ENCODE results near the gene TPSD1.
A peak's percentile ranks its signal among the peaks of the same experiment; 100 is the strongest.
"Not testable (repeated sequence)": the region's sequence is repeated elsewhere in the genome, so short reads cannot be mapped to it uniquely, and the experiment has no call there.

Gene TPSD1

GRCh38 chr16:1243907-1244850 is 11.7 kb upstream of the TPSD1 start:
- DNase-seq: not testable (repeated sequence)

- no peak for DNase-seq
These were observed 11.0 kb upstream of the TPSD1 start for GRCh38 chr16:1244881-1245280.

GRCh38 chr16:1245452-1246020 is 10.3 kb upstream of the TPSD1 start:
- DNase-seq: no peak

GRCh38 chr16:1247903-1248537 is 7.8 kb upstream of the TPSD1 start:
- DNase-seq: not testable (repeated sequence)

- DNase-seq: not testable (repeated sequence)
These were observed 6.7 kb upstream of the TPSD1 start for GRCh38 chr16:1249031-1249755.

GRCh38 chr16:1253701-1254364 is 2.0 kb upstream of the TPSD1 start:
- not testable (repeated sequence) for DNase-seq

- not testable (repeated sequence) for DNase-seq
These were observed 1.0 kb upstream of the TPSD1 start for GRCh38 chr16:1254821-1255220.

GRCh38 chr16:1256296-1256873 is 516 bp downstream of the TPSD1 start:
- not testable (repeated sequence) for DNase-seq

GRCh38 chr16:1256874-1257322 is 1.0 kb downstream of the TPSD1 start:
- DNase-seq: no peak

- DNase-seq: no peak
These were observed 1.8 kb downstream of the TPSD1 start for GRCh38 chr16:1257561-1258224.

- DNase-seq: no peak
These were observed 2.3 kb downstream of the TPSD1 start for GRCh38 chr16:1258225-1258600.

GRCh38 chr16:1258906-1259759 is 3.3 kb downstream of the TPSD1 start:
- no peak for DNase-seq

GRCh38 chr16:1259760-1260068 is 3.8 kb downstream of the TPSD1 start:
- DNase-seq: no peak

- no peak for DNase-seq
These were observed 4.3 kb downstream of the TPSD1 start for GRCh38 chr16:1260101-1260680.

- DNase-seq: peak; percentile 50
These were observed 5.4 kb downstream of the TPSD1 start for GRCh38 chr16:1261131-1261892.

- DNase-seq: no peak
These were observed 6.5 kb downstream of the TPSD1 start for GRCh38 chr16:1262210-1262845.

- DNase-seq: no peak
These were observed 7.0 kb downstream of the TPSD1 start for GRCh38 chr16:1262846-1263221.

- DNase-seq: no peak
These were observed 7.9 kb downstream of the TPSD1 start for GRCh38 chr16:1263591-1264344.
